Tibial artery (tissue), 4 donors: ENCODE measurements around the gene RPA1.

Experiments used
- DNase-seq, 2 donors: peaks; one replicate each; pipeline ENCODE4 v3.0.0-alpha.2; 2019
- H3K27ac ChIP-seq, 2 donors: fragments of 200-600 bp; sonication (generic) in 1 of 2; 1 replicate in 1 of 2; 2 replicates in 1 of 2; pipeline ENCODE4 v1.5.1; 2018 to 2019; ENCODE audit warnings: mild to moderate bottlenecking in 1 of 2
- H3K27me3 ChIP-seq, 2 donors: fragments of 200-600 bp; sonication (generic) in 1 of 2; one replicate each; pipeline versions ENCODE4 v1.5.1 to v1.6.0; 2016 to 2019
- H3K36me3 ChIP-seq, 3 donors: fragments of 200-600 bp; sonication (generic) in 2 of 3; one replicate each; pipeline ENCODE4 v1.5.1; 2016 to 2019; ENCODE audit warnings: mild to moderate bottlenecking in 2 of 3
- H3K4me1 ChIP-seq, 4 donors: fragments of 200-600 bp; sonication (generic) in 2 of 4; 1 replicate in 3 of 4; 2 replicates in 1 of 4; pipeline ENCODE4 v1.5.1; 2016 to 2019
- H3K4me3 ChIP-seq, 2 donors: fragments of 200-600 bp; sonication (generic) in 1 of 2; 1 replicate in 1 of 2; 2 replicates in 1 of 2; pipeline ENCODE4 v1.5.1; 2018 to 2019; ENCODE audit warnings: mild to moderate bottlenecking in 2 of 2
- H3K9me3 ChIP-seq, 3 donors: fragments of 200-600 bp; sonication (generic) in 1 of 3; one replicate each; pipeline ENCODE4 v1.5.1; 2016 to 2019
- intact Hi-C: fragments of 100-400 bp; cut with DNase I; formaldehyde crosslinking; loops from one replicate; pipeline ENCODE4 v1.15.0; 2023; ENCODE audit warnings: low total_unique reads
- TF ChIP-seq, protein P1 (sequence below), 2 experiments: fragments of 200-600 bp in 1 of 2; fragments of 450-650 bp in 1 of 2; IDR thresholded peaks; one replicate each; pipeline ENCODE4 v1.5.1; 2017 to 2019; ENCODE audit warnings: antibody characterized with exemption in 2 of 2, mild to moderate bottlenecking in 1 of 2, moderate library complexity in 1 of 2

The RPA1 gene

DNA sequence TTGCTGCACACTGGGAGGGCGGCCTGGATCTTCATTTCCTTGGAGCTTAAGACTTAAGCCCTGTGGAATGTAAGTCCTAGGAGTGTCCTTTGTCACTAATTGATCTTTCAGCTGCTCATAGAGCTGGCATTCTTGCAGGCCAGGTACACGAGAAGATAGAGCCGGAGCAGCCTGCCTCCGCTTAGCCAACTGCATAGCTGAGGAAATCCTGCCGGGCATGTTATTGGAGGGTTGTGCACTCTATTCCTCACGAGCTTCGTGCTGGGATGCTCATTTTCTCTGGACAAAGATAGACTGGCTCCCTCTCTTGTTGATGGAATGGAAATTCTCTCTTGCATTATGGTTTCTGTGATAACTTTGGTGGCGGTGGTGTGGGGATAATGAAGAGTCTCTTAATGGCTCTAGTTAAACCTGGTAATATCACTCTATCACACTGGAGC is 76.9 kb downstream of the RPA1 start:
- Histone ChIP-seq H3K4me3 (no peak overlapping the region), H3K27ac (no peak overlapping the region), H3K27me3 (peaks cover 0 to 70% of the 10 kb centered on the region in 2 donors), H3K9me3 (no peaks in the 10 kb centered on the region), H3K4me1 (peaks cover 0 to 14% (median 12%) of the 10 kb centered on the region in 4 donors), H3K36me3 (no peaks in the 10 kb centered on the region)
- TF ChIP-seq, protein P1, sequence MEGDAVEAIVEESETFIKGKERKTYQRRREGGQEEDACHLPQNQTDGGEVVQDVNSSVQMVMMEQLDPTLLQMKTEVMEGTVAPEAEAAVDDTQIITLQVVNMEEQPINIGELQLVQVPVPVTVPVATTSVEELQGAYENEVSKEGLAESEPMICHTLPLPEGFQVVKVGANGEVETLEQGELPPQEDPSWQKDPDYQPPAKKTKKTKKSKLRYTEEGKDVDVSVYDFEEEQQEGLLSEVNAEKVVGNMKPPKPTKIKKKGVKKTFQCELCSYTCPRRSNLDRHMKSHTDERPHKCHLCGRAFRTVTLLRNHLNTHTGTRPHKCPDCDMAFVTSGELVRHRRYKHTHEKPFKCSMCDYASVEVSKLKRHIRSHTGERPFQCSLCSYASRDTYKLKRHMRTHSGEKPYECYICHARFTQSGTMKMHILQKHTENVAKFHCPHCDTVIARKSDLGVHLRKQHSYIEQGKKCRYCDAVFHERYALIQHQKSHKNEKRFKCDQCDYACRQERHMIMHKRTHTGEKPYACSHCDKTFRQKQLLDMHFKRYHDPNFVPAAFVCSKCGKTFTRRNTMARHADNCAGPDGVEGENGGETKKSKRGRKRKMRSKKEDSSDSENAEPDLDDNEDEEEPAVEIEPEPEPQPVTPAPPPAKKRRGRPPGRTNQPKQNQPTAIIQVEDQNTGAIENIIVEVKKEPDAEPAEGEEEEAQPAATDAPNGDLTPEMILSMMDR (IDR thresholded peaks at IDR 0.05), result no peak
- DNase-seq, result no peak
- intact Hi-C loops, result no loop called here

DNA sequence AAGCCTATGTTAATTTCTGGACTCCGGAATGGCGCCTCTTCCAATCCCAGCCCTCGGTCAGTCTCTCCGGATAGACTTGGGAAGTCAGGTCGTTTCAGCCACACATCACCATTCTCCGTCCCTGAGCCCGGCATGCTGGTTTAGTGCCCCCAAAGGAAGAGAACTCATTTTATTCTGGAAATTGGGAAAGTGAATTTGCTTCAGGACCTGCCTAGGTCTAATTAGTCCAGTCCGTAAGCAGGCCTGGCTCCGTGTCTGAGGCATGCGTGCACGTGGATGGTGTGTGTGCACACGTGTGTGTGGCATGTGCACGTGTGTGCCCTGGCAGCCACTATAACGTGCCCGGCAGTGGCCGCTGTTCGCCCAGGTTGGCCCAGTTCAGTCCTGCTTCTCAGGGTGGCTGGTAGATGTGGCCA is 77.4 kb downstream of the RPA1 start:
- TF ChIP-seq, protein P1 (IDR thresholded peaks at IDR 0.05), result no peak
- intact Hi-C loops, result no loop called here
- Histone ChIP-seq H3K27ac (no peak overlapping the region), H3K27me3 (peaks cover 0 to 76% of the 10 kb centered on the region in 2 donors), H3K9me3 (no peaks in the 10 kb centered on the region), H3K36me3 (no peaks in the 10 kb centered on the region), H3K4me1 (peaks cover 0 to 14% (median 12%) of the 10 kb centered on the region in 4 donors), H3K4me3 (no peak overlapping the region)
- DNase-seq, result no peak

DNA sequence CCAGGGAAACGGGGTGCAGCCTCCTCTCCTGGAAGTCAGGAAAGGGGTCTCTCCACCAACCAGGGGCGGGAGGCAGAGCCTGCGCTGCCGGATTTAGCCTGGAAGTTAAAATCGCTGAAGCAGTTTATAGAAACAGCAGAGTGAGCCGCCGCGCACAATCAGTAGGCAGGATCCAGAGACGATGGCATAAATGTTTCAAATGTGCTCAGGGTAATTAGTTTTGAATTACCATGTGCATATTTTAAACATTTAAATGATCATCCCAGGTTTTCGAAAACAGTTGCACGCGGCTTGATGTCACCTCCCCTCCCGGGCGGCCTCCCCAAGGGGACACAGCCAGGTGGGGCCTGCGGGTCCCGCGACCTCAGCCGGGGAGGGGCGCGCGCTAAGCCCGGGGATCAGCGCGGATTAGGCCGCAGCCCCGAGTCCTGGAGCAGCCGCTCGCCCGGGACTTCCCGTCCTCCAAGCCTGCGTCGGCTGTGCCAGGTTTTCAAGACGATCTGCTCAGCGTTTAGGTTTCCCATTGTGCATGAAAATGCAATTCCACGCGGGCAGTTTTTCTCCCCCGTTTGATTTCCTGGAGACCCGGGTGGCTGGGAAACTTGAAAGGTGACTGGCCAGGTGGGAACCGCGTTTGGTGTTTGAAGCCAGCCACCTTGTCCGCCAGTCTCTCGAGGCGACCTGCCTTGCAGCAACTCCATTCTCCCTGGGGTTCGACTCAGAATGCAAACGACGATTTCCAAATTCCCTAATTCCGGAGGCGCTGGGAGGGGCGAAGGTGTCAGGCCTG is 78.3 kb downstream of the RPA1 start:
- TF ChIP-seq, protein P1 (IDR thresholded peaks at IDR 0.05), result no peak
- intact Hi-C loops, result no loop called here
- Histone ChIP-seq H3K9me3 (no peaks in the 10 kb centered on the region), H3K36me3 (no peaks in the 10 kb centered on the region), H3K27me3 (peaks cover 0 to 85% of the 10 kb centered on the region in 2 donors), H3K4me3 (peak overlapping the region in 1 of 2 donors; percentile 29), H3K27ac (no peak overlapping the region), H3K4me1 (peaks cover 0 to 14% (median 12%) of the 10 kb centered on the region in 4 donors)
- DNase-seq, result no peak

DNA sequence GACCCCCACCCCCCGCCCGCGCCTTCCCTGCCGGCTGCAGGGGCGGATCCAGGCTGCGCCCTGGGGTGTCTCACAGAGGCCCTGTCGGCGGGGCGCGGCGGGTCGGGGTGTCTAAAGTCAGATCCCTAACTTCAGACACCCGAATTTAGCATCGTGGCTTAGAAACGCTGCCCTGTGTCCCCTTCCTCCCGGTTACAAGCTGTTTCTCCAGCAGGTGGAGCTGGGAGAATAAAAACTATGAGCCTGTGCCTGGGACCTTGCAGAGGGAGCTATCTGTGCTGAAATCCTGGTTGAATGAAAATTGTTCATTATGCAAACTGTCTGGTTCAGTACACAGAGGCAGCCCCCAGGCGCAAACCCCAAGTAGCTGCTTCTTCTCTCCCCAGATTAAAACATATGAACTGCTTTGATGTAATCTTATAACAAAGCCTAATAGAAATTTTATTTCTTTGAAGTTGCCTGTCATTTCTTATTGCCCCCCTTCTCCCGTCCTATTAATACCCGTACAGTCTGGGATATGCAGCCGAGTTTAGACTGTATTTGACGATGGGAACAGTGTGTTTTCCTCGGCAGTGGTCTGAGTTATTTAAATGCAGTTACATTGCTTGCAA is 79.0 kb downstream of the RPA1 start:
- H3K36me3 ChIP-seq, result no peaks in the 10 kb centered on the region
- H3K9me3 ChIP-seq, result no peaks in the 10 kb centered on the region
- H3K4me1 ChIP-seq, result peaks cover 0 to 14% (median 12%) of the 10 kb centered on the region in 4 donors
- peak; percentile 69 to 76 for DNase-seq
- intact Hi-C loops, result no loop called here
- H3K27me3 ChIP-seq, result peaks cover 0 to 89% of the 10 kb centered on the region in 2 donors
- TF ChIP-seq, protein P1 (IDR thresholded peaks at IDR 0.05), result peak; percentile 73 to 82
- H3K4me3 ChIP-seq, result peak overlapping the region in 1 of 2 donors; percentile 29
- no peak overlapping the region for H3K27ac ChIP-seq

DNA sequence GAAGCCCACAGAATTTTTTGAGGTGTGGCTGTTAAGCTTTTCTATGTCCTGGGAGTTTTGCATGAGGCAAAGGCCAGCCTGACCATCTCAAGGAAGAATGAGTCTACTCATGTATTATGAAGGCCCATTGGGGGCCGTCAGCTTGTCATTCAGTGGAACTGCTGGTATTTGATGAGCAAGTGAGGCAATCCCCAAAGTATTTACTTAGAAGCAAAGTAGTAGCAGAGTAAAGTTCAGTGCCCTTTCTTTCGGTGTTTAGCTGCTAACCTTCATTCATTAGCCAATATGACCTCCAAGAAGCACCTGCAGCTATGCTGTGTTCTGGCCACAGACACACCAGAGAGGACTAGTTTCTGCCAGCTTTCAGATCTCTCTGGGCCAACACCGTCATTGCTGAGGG is 80.2 kb downstream of the RPA1 start:
- Histone ChIP-seq H3K27ac (no peak overlapping the region), H3K4me1 (peaks cover 0 to 14% (median 12%) of the 10 kb centered on the region in 4 donors), H3K27me3 (peaks cover 0 to 90% of the 10 kb centered on the region in 2 donors), H3K9me3 (no peaks in the 10 kb centered on the region), H3K36me3 (no peaks in the 10 kb centered on the region), H3K4me3 (no peak overlapping the region)
- no peak for DNase-seq
- TF ChIP-seq, protein P1 (IDR thresholded peaks at IDR 0.05), result no peak
- intact Hi-C loops, result loop anchor here (5.0 kb wide), 1 partner anchor 117 kb away; the partner anchor contains the start of gene RTN4RL1
